Activated T-cell treated with anti-CD3 and anti-CD28 coated beads, Interleukin-2, amount 50 U/mL, for 4 hours (primary cell): ENCODE measurements around the gene CCDC33. TPM values are rescaled to one million over a fixed set of nuclear protein-coding genes. Genes with fewer than 3 reads are reported as not detected.

Source experiments
- ATAC-seq, 2 donors: fragments of 200-7000 bp; cut with Tn5 transposase; one replicate each; pipeline ENCODE4 v1.10.0; 2021
- DNase-seq: peaks from one replicate; pipeline ENCODE4 v3.0.0-alpha.2; 2020
- H3K27me3 Mint-ChIP-seq: one replicate; pipeline ENCODE4 v1.8.0; 2021; ENCODE audit warnings: low read depth, mixed read lengths
- H3K36me3 Mint-ChIP-seq: one replicate; pipeline ENCODE4 v1.8.0; 2022; ENCODE audit warnings: mixed read lengths; ENCODE audit not compliant: insufficient read depth
- H3K4me1 Mint-ChIP-seq: one replicate; pipeline ENCODE4 v1.8.0; 2021; ENCODE audit warnings: low read depth, mixed read lengths
- H3K4me3 Mint-ChIP-seq: one replicate; pipeline ENCODE4 v1.8.0; 2021; ENCODE audit warnings: mild to moderate bottlenecking, moderate library complexity, mixed read lengths
- H3K9me3 Mint-ChIP-seq: one replicate; pipeline ENCODE4 v1.8.0; 2021; ENCODE audit warnings: mixed read lengths
- total RNA-seq, 3 donors: library from RNA; stranded (reverse); gene quantifications; one replicate each; pipeline ENCODE4 v1.2.1, GENCODE V29; 2021

Gene CCDC33
- total RNA-seq, 3 donors from 2014 or later, result not detected

- ATAC-seq (no peak), DNase-seq (no peak)
- H3K4me3 Mint-ChIP-seq, result no peak overlapping the region
- H3K9me3 Mint-ChIP-seq, result no peaks in the 10 kb centered on the region
- no peaks in the 10 kb centered on the region for H3K36me3 Mint-ChIP-seq
- H3K4me1 Mint-ChIP-seq, result no peaks in the 10 kb centered on the region
- H3K27me3 Mint-ChIP-seq, result peaks cover 45% of the 10 kb centered on the region
These were observed 29.0 kb downstream of the CCDC33 start for GRCh38 chr15:74265046-74265639.

GRCh38 chr15:74268020-74268419 lies 31.9 kb downstream of the CCDC33 start:
- H3K27me3 Mint-ChIP-seq, result peaks cover 53% of the 10 kb centered on the region
- ATAC-seq (no peak), DNase-seq (no peak)
- no peaks in the 10 kb centered on the region for H3K36me3 Mint-ChIP-seq
- no peaks in the 10 kb centered on the region for H3K9me3 Mint-ChIP-seq
- no peaks in the 10 kb centered on the region for H3K4me1 Mint-ChIP-seq
- no peak overlapping the region for H3K4me3 Mint-ChIP-seq

GRCh38 chr15:74269362-74270035 lies 33.4 kb downstream of the CCDC33 start:
- Mint-ChIP-seq H3K9me3 (no peaks in the 10 kb centered on the region), H3K4me3 (no peak overlapping the region), H3K27me3 (peaks cover 47% of the 10 kb centered on the region), H3K4me1 (no peaks in the 10 kb centered on the region), H3K36me3 (no peaks in the 10 kb centered on the region)
- ATAC-seq, result no peak
- no peak for DNase-seq

- H3K4me1 Mint-ChIP-seq, result no peaks in the 10 kb centered on the region
- H3K4me3 Mint-ChIP-seq, result no peak overlapping the region
- H3K36me3 Mint-ChIP-seq, result no peaks in the 10 kb centered on the region
- DNase-seq (no peak), ATAC-seq (no peak)
- no peaks in the 10 kb centered on the region for H3K9me3 Mint-ChIP-seq
- peaks cover 44% of the 10 kb centered on the region for H3K27me3 Mint-ChIP-seq
These were observed 34.0 kb downstream of the CCDC33 start for GRCh38 chr15:74270155-74270554.

- H3K4me3 Mint-ChIP-seq, result no peak overlapping the region
- peaks cover 41% of the 10 kb centered on the region for H3K27me3 Mint-ChIP-seq
- no peaks in the 10 kb centered on the region for H3K36me3 Mint-ChIP-seq
- H3K4me1 Mint-ChIP-seq, result no peaks in the 10 kb centered on the region
- ATAC-seq, result no peak
- no peak for DNase-seq
- H3K9me3 Mint-ChIP-seq, result no peaks in the 10 kb centered on the region
These were observed 34.9 kb downstream of the CCDC33 start for GRCh38 chr15:74270854-74271520.

GRCh38 chr15:74272812-74273211 lies 36.7 kb downstream of the CCDC33 start:
- DNase-seq (no peak), ATAC-seq (no peak)
- no peak overlapping the region for H3K4me3 Mint-ChIP-seq
- no peaks in the 10 kb centered on the region for H3K36me3 Mint-ChIP-seq
- H3K4me1 Mint-ChIP-seq, result no peaks in the 10 kb centered on the region
- H3K27me3 Mint-ChIP-seq, result peaks cover 38% of the 10 kb centered on the region
- H3K9me3 Mint-ChIP-seq, result no peaks in the 10 kb centered on the region

- H3K9me3 Mint-ChIP-seq, result no peaks in the 10 kb centered on the region
These were observed 38.4 kb downstream of the CCDC33 start for GRCh38 chr15:74274470-74275038.

GRCh38 chr15:74275957-74276356 lies 39.8 kb downstream of the CCDC33 start:
- no peaks in the 10 kb centered on the region for H3K4me1 Mint-ChIP-seq
- ATAC-seq (no peak), DNase-seq (no peak)
- peaks cover 28% of the 10 kb centered on the region for H3K27me3 Mint-ChIP-seq
- H3K36me3 Mint-ChIP-seq, result no peaks in the 10 kb centered on the region
- no peaks in the 10 kb centered on the region for H3K9me3 Mint-ChIP-seq
- no peak overlapping the region for H3K4me3 Mint-ChIP-seq

More at GRCh38 chr15:74274470-74275038, 38.4 kb downstream of the CCDC33 start:
- H3K4me1 Mint-ChIP-seq, result no peaks in the 10 kb centered on the region
- ATAC-seq (no peak), DNase-seq (no peak)
- H3K36me3 Mint-ChIP-seq, result no peaks in the 10 kb centered on the region
- H3K4me3 Mint-ChIP-seq, result no peak overlapping the region
- peaks cover 33% of the 10 kb centered on the region for H3K27me3 Mint-ChIP-seq

GRCh38 chr15:74276560-74276959 lies 40.4 kb downstream of the CCDC33 start:
- H3K4me3 Mint-ChIP-seq, result no peak overlapping the region
- H3K36me3 Mint-ChIP-seq, result no peaks in the 10 kb centered on the region
- peaks cover 28% of the 10 kb centered on the region for H3K27me3 Mint-ChIP-seq
- DNase-seq, result no peak
- H3K9me3 Mint-ChIP-seq, result no peaks in the 10 kb centered on the region
- no peaks in the 10 kb centered on the region for H3K4me1 Mint-ChIP-seq
- no peak for ATAC-seq

- Mint-ChIP-seq H3K36me3 (no peaks in the 10 kb centered on the region), H3K4me3 (no peak overlapping the region), H3K4me1 (no peaks in the 10 kb centered on the region), H3K9me3 (no peaks in the 10 kb centered on the region), H3K27me3 (peaks cover 29% of the 10 kb centered on the region)
- ATAC-seq, result no peak
- no peak for DNase-seq
These were observed 41.2 kb downstream of the CCDC33 start for GRCh38 chr15:74277242-74277810.

- Mint-ChIP-seq H3K4me1 (no peaks in the 10 kb centered on the region), H3K27me3 (peaks cover 22% of the 10 kb centered on the region), H3K36me3 (no peaks in the 10 kb centered on the region), H3K9me3 (no peaks in the 10 kb centered on the region), H3K4me3 (no peak overlapping the region)
- ATAC-seq (no peak), DNase-seq (no peak)
These were observed 42.1 kb downstream of the CCDC33 start for GRCh38 chr15:74278207-74278606.

- Mint-ChIP-seq H3K4me1 (no peaks in the 10 kb centered on the region), H3K4me3 (no peak overlapping the region), H3K36me3 (no peaks in the 10 kb centered on the region), H3K27me3 (peaks cover 26% of the 10 kb centered on the region), H3K9me3 (no peaks in the 10 kb centered on the region)
- ATAC-seq (no peak), DNase-seq (no peak)
These were observed 45.3 kb downstream of the CCDC33 start for GRCh38 chr15:74281147-74282133.

GRCh38 chr15:74283368-74283767 lies 47.2 kb downstream of the CCDC33 start:
- Mint-ChIP-seq H3K36me3 (no peaks in the 10 kb centered on the region), H3K4me3 (no peak overlapping the region), H3K9me3 (no peaks in the 10 kb centered on the region), H3K4me1 (no peaks in the 10 kb centered on the region), H3K27me3 (peaks cover 31% of the 10 kb centered on the region)
- ATAC-seq (no peak), DNase-seq (no peak)
